ENCODE data around the gene PARP1.

PARP1 gene

DNA sequence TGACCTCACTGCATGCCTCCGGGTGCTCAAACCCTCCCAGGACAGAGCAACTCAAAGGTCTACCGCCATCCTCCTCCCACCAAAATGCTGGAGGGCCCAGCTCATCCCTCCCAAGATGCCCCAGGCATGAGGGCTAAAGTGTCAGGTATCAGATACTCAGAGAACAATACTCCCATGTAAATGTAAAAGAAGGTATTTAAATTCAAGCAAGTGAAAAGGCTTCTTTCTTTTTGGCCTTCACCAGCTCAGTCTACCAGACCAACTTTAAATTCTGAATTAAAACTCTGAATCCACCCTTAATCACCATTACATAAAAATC, 3.0 kb downstream of the PARP1 start:
- DNase-seq, result no peak

DNA sequence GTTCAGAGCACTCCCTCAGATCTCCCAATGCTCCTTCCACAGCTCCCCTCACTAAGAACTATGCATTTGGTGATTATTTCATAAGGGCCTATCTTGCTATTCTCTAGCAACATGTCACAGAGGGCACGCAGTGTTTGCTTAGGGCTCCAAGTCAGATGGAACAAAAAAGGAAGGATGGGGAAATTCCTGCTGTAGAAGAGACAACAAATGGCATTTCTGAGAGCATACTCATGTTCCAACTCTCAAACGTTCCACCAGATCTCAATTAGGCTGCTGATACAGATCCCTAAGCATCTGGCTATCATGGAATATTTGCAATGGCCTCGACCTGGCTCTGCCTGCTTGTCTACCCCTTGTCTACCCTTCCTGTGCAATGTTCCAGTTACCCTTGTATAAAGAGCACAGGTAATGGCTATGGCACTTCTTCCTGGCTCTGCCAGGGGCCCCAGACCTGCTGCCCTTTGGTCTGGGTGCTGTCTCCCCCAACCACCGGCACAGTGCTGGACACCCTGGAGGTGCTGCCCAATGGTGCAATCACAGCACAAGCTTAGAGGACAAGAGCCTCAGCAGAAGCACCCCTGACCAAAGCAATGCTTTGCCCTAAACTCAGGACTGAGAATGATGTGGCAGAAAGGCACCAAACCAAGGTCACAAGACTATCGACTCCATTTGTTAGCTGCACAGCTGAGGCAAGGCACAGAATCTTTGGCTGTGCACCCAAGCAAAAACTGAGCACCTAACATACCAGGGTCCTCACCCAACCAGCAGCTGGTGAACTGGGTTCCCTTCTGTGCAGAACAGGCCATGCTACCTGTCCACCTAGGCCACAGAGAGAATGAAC, 3.6 kb downstream of the PARP1 start:
- no peak for DNase-seq

DNA sequence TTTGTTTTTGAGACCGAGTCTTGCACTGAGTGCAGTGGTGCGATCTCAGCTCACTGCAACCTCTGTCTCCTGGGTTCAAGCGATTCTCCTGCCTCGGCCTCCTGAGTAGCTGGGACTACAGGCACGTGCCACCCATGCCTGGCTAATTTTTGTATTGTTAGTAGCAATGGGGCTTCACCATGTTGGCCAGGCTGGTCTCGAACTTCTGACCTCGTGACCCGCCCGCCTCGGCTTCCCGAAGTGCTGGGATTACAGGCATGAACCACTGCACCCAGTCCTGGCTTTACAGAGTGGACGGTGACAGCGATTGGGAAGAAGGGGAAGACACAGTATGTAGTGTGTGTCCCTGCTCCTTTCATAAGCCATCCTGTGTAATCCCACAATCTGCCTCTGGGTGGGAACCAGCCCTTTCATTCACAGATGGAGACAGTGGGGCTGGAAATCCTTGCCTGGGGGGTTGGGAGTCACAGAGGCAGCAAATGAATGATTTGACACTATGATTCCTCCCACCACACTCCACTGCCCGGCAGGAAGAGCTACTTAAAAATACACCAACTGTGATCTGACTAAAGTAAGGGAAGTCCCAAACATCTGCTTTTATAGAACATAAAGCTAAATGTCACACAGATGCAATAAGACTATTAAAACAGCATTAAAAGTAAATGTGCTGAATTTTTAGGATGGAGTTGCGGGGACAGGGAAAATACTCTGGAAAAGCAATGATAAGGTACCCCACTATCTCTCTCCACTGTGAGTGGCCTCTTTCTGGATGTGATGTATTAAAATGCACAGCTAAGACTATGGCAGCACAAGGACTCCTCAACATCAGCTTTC, 4.5 kb downstream of the PARP1 start:
- DNase-seq, result no peak

DNA sequence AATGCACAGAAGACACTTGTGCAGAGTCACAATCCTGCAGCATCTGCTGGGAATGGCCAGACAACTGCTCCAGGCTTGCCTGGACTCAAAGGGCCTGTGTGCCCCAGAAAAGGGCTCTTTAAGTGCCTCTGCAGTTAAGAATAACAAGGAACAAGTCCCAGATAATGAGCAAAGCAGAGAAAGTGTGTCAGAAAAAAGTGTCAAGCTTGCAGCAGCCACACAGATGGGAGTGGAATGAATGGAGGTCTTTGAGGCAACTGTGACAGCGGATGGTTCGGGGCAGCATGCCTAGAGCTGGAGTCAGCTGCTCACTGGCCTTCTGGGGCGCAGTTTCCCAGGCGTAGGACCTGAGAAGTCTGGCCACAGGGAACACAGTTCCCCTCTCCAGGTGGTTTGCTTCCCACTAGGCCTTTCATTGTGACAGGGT, 5.1 kb downstream of the PARP1 start:
- no peak for DNase-seq

DNA sequence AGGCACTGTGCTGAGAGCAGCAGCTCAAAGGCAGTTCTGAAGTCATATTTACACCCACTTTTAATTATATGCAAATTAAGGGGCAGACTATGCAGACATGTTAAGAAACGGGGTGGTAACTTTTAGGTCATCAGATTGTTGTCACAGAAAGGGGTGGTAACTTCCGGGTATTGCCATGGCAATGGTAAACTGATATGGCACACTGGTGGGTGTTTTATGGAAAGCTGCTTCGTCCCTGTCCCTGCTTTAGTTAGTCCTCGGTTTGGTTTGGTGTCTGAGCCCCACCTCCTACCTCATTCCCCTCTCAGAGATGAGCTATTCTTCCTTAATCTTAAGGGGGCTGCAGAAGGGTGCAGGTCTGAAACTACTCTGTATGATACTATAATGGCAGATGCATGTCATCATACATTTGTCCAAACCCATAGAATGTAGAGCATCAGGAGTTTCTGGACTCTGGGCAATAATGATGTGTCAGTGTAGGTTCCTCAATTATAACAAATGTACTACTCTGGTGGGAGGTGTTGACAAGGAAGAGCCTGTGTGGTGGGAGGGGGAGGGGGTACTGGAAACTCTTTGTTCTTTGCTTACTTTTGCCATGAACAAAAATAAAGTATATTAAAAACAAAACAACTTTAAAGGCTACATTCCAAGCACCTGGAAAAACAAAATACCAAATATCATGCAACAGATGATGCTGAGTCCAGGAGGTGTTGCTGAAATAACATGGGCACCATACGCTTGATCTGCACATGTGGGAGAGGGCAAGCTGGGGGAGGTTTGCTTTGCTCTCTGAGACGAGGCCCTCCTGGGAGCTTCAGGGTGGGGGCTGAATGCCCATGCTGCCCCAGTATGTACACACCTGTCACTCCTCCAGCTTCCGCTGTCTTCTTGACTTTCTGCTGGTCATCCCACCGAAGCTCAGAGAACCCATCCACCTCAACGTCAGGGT, 6.3 kb downstream of the PARP1 start:
- DNase-seq, result no peak

DNA sequence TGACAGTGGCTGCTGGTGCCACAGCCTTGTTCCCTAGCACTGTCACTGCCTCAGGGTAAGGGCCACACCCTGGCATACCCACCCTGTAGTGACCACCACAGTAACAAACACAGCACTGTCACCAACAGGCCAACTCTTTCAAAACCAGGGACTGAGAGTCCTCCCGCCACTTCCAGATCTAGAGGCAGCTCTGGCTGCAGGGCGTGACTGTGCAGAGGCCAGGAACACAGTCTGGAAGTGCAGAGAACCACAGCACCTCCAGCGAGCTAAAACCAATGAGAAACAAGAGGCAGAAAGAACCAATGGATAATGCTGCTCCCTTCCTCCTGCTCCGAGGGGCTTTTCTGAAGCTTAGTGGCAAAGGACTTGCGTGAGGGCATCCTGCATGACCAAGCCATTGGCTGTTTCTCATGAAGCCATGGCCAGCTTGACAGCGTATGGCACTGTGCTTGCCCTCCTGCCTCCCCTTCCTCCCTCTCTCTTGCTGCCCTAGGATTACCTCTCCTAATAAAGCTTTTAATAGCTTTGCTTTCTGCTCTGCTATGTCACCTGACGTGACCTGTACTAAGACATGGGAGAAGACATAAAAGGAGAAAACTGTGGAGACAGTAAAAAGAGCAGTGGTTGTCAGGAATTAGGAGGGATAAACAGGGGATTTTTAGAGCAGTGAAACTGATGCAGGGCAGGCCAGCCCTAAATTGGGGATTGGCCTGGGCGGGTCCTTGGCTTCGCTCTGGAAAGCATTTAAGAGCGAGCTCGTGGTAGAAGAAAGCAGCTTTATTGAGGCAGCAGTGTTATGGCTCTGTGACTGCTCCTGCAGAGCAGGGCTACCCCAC, 7.2 kb downstream of the PARP1 start:
- DNase-seq, result no peak

DNA sequence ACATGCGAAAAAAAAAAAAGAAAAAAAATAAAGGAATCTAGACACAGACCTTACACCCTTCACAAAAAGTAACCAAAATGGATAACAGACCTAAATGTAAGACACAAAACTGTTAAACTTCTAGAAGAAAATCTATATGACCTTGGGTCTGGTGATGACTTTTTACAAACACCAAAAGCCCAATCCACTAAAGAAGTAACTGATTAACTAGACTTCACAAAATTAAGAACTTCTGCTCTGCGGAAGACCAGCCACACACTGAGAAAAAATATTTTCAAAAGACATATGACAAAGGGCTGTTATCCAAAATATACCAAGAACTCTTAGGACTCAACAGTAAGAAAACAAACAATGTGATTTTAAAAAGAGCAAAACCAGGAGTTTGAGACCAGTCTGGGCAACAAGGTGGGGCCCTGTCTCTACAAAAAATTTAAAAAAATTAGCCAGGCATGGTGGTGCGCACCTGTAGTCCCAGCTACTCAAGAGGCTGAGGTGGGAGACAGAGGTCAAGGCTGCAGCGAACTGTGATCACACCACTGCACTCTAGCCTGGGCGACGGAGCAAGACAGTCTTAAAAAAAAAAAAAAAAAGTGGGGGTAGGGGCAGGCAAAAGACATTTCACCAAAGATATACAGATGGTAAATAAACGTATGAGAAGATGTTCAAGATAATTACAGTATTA, 9.8 kb downstream of the PARP1 start:
- no peak for DNase-seq

DNA sequence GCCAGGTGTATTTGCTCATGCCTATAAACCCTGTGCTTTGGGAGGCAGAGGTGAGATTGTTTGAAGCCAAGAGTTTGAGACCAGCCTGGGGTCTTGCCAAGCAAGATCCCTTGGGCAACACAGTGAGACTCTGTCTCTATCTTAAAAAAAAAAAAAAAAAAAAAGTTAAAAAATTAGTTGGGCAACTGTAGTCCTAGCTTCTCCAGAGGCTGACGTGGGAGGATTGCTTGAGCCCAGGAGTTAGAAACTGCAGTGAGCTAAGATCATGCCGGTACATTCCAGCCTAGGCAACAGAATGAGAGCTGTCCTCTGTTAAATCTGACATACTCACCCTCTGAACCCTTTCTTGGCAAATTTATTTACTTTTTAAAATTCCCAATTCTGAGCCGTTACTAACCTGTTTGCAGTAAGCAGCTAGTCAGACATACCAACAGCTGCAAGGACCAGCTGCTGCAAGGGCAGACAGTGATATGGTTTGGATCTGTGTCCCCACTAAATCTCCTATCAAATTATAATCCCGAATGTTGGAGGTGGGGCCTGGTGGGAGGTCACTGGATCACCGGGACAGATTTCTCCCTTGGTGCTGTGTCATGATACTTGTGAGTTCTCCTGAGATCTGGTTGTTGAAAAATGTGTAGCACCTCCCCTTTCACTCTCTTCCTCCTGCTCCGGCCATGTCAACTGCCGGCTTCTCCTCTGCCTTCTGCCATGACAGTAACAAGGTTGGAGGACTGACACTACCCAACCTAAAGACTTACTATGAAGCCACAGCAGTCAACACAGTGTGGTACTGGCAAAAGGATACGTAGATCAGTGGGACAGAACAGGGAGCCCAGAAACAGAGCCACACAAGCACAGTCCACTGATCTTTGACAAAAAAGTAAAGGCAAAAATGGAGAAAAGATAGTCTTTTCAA, 10.6 kb downstream of the PARP1 start:
- DNase-seq, result no peak

DNA sequence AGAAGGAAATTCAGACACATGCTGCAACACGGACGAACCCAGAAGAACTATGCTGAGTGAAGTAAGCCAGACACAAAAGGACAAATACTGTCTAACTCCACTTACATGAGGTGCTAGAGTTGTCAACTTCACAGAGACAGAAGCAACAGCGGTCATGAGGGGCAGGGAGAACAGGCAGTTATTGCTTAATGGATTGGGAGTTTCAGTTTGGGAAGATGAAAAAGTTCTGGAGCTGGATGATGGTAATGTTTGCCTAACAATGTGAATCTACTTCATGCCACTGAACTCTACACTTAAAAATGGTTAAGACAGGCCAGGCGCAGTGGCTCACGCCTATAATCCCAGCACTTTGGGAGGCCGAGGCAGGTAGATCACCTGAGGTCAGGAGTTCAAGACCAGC, 12.1 kb downstream of the PARP1 start:
- no peak for DNase-seq

DNA sequence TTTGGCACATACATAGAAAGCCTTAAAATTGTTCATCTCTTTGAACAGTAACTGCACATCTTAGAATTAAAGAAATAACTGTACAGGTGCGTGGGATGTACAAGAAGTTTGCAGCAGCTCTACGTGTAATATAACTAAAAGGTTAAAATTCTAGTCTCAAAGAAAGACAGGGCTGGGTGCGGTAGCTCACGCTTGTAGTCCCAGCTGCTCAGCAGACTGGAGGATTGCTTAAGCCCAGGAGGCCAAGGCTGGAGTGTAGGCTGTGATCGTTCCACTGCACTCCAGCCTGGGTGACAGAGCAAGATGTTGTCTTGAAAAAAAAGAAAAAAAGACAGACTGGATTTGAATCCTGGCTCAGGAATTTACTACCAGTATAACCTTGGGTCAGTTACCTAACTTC, 13.4 kb downstream of the PARP1 start:
- DNase-seq, result no peak

DNA sequence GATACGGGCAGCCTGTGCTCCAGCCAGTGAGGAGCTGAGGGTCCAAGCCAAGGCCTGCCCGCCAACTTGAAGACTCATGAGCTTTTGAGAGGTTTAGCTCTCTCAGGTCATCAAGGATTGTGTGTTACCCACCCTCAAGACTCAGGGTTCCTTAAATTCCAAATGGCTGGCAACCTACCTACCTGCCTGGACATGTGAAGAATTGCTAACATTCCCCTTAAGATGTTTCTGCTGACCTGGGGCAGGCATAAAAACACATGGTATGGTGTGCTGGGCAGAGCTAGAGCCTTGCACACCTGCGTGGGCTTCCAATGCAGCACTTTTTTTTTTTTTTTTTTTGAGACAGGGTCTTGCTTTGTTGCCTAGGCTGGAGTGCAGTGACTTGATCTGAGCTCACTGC, 17.2 kb downstream of the PARP1 start:
- DNase-seq, result no peak

DNA sequence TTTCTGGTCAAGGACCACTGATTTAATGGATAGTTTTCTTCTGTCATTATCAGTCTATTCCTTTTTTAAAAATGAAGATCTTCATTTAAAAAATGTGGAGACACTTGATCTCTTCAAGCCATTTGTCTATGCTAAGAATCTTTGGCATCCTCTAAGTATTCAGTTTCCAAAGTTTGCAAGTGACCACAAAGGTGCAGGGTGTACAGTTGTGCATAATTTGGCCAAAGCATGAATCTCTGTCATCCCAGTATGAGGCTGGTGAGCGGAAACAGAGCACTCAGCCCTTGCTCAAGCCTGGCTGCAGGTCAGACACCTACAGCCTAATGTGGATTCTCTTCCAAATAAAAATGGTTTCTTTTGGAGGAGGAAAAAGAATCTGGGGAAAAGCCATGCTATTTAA, 19.8 kb downstream of the PARP1 start:
- no peak for DNase-seq

DNA sequence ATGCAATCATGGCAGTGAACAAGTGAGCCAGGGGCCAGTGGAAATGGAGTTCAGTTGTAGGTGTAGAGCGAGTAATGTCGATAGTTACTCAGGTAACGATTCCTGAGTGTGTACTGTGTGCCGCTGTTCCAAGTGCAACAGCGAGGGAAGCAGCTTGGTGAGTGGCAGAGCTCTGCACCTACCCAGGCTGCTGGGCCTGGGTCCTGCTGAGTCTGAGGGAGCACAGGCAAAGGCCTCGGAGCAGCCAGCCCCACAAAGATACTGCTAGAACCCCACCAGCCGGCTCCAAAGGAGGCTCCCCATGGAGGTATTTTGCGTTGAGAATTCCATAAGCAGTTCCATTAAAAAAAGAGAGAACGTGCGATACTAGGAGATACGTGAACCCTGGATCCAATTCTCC, 23.2 kb downstream of the PARP1 start:
- DNase-seq, result no peak

DNA sequence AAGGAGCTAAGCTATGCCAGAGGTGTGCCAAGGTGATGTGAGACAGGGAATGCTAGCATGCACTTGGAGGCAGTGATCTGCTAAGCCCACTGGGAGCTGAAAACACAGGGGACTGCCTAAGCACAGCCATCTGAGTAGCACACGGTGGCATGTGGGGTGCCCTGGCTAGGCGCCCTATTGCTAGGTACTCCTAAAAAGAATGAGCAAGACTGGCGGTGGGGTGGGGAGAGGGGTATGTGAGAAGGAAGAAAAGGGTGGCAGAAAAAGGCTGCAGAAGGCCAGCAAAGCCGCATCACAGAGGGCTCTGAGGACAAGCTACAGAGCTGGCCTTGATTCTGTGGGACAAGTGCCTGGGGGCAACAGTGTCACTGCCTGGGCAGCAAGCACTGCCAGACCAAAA, 23.9 kb downstream of the PARP1 start:
- no peak for DNase-seq

DNA sequence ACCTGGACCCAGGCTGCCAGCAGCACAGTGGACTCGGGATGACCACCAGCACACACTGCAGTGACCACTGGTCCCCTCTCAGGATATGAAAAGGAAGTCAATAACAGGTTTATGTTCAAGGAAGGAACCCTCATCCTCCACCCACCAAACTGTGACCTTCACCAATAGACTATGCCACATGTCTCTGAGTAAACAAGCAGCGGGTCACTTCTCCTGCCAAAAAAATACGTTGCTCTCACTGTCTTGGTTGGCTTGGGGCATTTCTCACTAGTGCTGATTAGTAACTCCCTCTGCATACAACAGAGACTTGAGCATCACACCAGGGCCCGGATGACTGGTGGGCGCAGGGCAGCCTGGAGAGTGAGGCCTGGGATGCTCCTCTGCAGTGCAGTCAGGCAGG, 25.9 kb downstream of the PARP1 start:
- DNase-seq, result no peak

DNA sequence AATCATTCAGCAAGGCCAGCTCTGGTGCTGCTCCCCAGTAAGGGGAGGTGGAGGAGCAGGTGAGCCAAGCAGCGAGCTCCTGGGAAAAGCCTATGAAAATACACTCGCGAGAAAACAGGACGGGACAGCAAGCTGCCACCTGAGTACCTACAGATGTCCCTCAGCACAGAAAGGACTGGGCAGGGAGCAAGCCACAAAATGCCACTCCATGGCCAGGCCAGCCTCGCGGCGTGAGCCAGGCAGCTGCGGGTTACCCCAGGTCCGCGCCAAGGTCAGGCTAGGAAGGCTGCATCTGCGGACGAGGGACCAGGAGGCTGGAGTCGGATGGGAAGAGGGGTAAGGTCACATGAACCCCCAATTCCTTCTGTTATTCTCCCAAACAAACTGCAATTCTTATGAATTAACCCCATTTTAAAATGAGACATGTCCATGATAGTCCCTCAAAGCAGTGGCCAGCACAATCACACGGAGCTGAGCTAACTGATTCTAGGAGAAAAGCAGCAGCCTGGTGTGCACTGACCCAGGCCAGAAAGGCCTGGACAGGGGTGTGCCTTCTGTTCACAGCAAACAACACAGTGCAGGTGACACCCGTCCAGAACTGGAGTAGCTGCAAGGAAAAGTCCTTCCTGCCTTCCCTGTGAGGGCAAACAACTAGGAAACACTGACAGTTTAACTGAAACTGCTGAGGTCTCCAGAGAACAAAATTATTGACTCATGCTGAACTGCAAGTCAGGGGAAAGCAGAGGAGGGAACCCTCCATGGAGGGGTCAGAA, 26.5 kb downstream of the PARP1 start:
- DNase-seq, result no peak

DNA sequence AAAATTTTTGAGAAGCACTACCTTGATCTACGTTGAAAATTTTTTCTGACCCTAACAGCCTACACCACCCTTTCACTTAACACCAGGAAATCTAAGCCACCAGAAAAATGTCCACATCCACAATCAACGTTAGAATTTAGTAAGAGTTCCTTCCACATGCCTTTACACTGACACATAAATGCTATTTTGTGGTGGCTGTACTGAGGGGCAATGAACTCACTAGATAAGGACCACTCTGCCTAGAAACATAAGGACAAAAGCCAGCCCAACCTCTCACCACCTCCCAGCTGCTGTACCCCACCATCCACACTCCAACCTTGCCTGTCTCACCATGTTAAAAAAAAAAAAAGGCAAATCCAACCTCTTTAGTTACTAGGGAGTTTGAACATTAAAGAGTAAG, 29.8 kb downstream of the PARP1 start:
- no peak for DNase-seq

DNA sequence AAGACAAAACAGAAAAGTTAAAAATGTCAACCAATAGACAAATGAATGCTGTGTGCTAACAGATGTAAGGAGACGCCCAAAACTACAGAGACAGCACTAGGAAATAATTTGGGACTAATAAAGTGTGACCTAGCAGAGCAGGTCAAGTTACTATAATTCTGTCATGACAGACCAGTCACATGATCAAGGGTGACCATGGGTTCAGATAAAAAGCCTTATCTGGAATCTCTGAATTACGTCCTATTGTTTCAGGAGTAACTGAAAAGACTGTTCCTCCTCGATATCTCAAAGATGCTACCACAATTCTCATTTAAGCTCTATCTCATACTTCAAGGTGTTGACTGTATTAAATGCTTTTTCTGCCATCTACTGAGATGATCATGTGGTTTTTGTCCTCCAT, 31.6 kb downstream of the PARP1 start:
- DNase-seq, result no peak

DNA sequence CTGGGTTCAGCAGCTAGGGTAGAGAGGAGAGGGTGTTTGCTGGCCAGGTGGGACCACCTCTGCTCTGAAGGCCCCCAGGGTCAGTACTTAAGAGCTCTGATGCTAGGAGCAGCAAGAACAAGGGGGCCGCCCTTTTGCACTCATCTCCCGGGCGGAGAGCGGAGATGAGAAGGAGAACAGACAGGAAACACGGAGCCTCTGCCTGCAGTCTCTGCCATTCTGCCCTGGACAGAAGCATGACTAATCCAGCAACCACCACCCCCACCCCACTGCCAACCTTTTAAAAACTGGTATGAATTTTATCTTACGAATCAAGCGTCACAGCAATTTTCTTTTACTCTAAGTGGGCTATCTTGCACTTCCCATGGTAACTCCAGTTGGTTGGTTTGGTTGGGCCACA, 34.5 kb downstream of the PARP1 start:
- DNase-seq, result no peak

DNA sequence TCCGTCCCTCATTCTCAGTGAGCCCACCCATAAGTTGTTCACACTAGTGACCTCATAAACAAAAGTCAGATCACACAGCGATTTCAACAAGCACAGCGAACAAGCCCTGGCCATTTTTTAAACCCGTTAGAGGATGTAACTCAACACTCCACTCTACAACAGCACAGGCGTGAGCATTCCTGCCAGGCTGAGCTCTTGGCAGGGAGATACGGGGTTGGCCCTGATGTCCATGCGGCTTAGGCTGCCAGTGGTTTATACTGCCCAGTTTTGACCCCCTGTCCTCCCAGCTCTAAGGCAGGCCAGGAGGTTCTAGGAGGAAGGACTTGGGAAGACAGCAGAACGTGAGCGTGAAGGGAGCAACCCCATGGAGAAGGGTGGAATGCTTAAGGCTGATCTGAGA, 35.0 kb downstream of the PARP1 start:
- no peak for DNase-seq
